Vagina (tissue), 2 donors: ENCODE results near the gene PDCD7. TPM values are rescaled to one million over a fixed set of nuclear protein-coding genes. Genes with fewer than 3 reads are reported as not detected.

ENCODE experiments used
- DNase-seq, 2 donors: peaks; one replicate each; pipeline ENCODE4 v3.0.0-alpha.2; 2017; ENCODE audit errors: extremely low spot score in 2 of 2
- H3K27ac ChIP-seq: fragments of 200-600 bp; sonication (generic); one replicate; pipeline ENCODE4 v1.5.1; 2019
- H3K27me3 ChIP-seq: fragments of 200-600 bp; sonication (generic); one replicate; pipeline ENCODE4 v1.5.1; 2019
- H3K36me3 ChIP-seq, 2 donors: fragments of 200-600 bp; sonication (generic); one replicate each; pipeline ENCODE4 v1.5.1; 2017 to 2019
- H3K4me1 ChIP-seq: fragments of 200-600 bp; sonication (generic); one replicate; pipeline ENCODE4 v1.5.1; 2019
- H3K4me3 ChIP-seq, 2 donors: fragments of 200-600 bp; sonication (generic); 1 replicate in 1 of 2; 2 replicates in 1 of 2; pipeline ENCODE4 v1.5.1; 2016 to 2019
- H3K9me3 ChIP-seq: fragments of 200-600 bp; sonication (generic); one replicate; pipeline ENCODE4 v1.5.1; 2019
- CTCF ChIP-seq, 3 experiments: fragments of 450-650 bp in 2 of 3; fragments of 200-600 bp in 1 of 3; sonication (generic) in 1 of 3; IDR thresholded peaks; one replicate each; pipeline ENCODE4 v1.5.1; 2017 to 2019; ENCODE audit warnings: antibody characterized with exemption in 3 of 3, mild to moderate bottlenecking in 2 of 3, moderate library complexity in 2 of 3
- POLR2A ChIP-seq, 2 donors: fragments of 450-650 bp; IDR thresholded peaks; one replicate each; pipeline ENCODE4 v1.6.1; 2017; ENCODE audit warnings: antibody characterized with exemption in 2 of 2, mild to moderate bottlenecking in 2 of 2, moderate library complexity in 2 of 2
- POLR2AphosphoS5 ChIP-seq, 2 donors: sonication (generic); formaldehyde crosslinking; IDR thresholded peaks; one replicate each; pipeline ENCODE4 v1.9.0; 2017; ENCODE audit warnings: antibody characterized with exemption in 2 of 2, mild to moderate bottlenecking in 2 of 2, low read depth in 1 of 2; ENCODE audit not compliant: insufficient read depth in 1 of 2
- intact Hi-C: fragments of 100-400 bp; cut with DNase I; formaldehyde crosslinking; loops from one replicate; pipeline ENCODE4 v1.15.1; 2023
- total RNA-seq: library from RNA; depleted of rRNA; stranded (reverse); fragments of >200 nt; gene quantifications from one replicate; pipeline ENCODE4 v1.2.3, GENCODE V29; 2016

The PDCD7 gene
- total RNA-seq, 1 donor from 2014 or later, result 16.5 TPM

- TF ChIP-seq POLR2AphosphoS5 (IDR thresholded peaks at IDR 0.05; ENCODE audit: insufficient read depth in 1 of 2, low read depth in 1 of 2) (no peak), POLR2A (IDR thresholded peaks at IDR 0.05) (no peak), CTCF (IDR thresholded peaks at IDR 0.05) (no peak)
- peaks cover 54% of the 10 kb centered on the region for H3K4me1 ChIP-seq
These were observed 47.5 kb downstream of the PDCD7 start for GRCh38 chr15:65085990-65086679.

GRCh38 chr15:65085207-65085753 lies 48.3 kb downstream of the PDCD7 start:
- peak overlapping the region; percentile 58 for H3K27ac ChIP-seq
- intact Hi-C loops, result loop anchor here (5.0 kb wide), 1 partner anchor 33 kb away; no protein-coding TSS in a partner anchor
- no peak for DNase-seq
- no peaks in the 10 kb centered on the region for H3K27me3 ChIP-seq
- no peaks in the 10 kb centered on the region for H3K36me3 ChIP-seq
- H3K4me3 ChIP-seq, result no peak overlapping the region
- TF ChIP-seq POLR2A (IDR thresholded peaks at IDR 0.05), result no peak
- TF ChIP-seq POLR2AphosphoS5 (IDR thresholded peaks at IDR 0.05; ENCODE audit: insufficient read depth in 1 of 2, low read depth in 1 of 2), result no peak
- no peak for TF ChIP-seq CTCF (IDR thresholded peaks at IDR 0.05)
- H3K4me1 ChIP-seq, result peaks cover 54% of the 10 kb centered on the region
- H3K9me3 ChIP-seq, result no peaks in the 10 kb centered on the region

More at GRCh38 chr15:65085990-65086679, 47.5 kb downstream of the PDCD7 start:
- intact Hi-C loops, result loop anchor here (5.0 kb wide), 1 partner anchor 34 kb away; no protein-coding TSS in a partner anchor
- Histone ChIP-seq H3K4me3 (no peak overlapping the region), H3K9me3 (no peaks in the 10 kb centered on the region), H3K27me3 (no peaks in the 10 kb centered on the region), H3K36me3 (no peaks in the 10 kb centered on the region), H3K27ac (peak overlapping the region; percentile 58)
- DNase-seq, result no peak

GRCh38 chr15:65084500-65085206 lies 49.0 kb downstream of the PDCD7 start:
- DNase-seq, result no peak
- H3K4me1 ChIP-seq, result peaks cover 54% of the 10 kb centered on the region
- intact Hi-C loops, result loop anchor here (5.0 kb wide), 1 partner anchor 32 kb away; no protein-coding TSS in a partner anchor

GRCh38 chr15:65083262-65083701 lies 50.3 kb downstream of the PDCD7 start:
- DNase-seq, result no peak
- intact Hi-C loops, result no loop called here
- H3K36me3 ChIP-seq, result no peaks in the 10 kb centered on the region
- peaks cover 40% of the 10 kb centered on the region for H3K4me1 ChIP-seq
- no peak overlapping the region for H3K27ac ChIP-seq
- H3K9me3 ChIP-seq, result no peaks in the 10 kb centered on the region
- H3K27me3 ChIP-seq, result no peaks in the 10 kb centered on the region
- no peak overlapping the region for H3K4me3 ChIP-seq
- TF ChIP-seq POLR2AphosphoS5 (IDR thresholded peaks at IDR 0.05; ENCODE audit: insufficient read depth in 1 of 2, low read depth in 1 of 2) (no peak), POLR2A (IDR thresholded peaks at IDR 0.05) (no peak), CTCF (IDR thresholded peaks at IDR 0.05) (peak in 1 of 3 experiments; percentile 29)

More at GRCh38 chr15:65084500-65085206, 49.0 kb downstream of the PDCD7 start:
- Histone ChIP-seq H3K36me3 (no peaks in the 10 kb centered on the region), H3K27ac (peak overlapping the region; percentile 58), H3K4me3 (no peak overlapping the region), H3K27me3 (no peaks in the 10 kb centered on the region), H3K9me3 (no peaks in the 10 kb centered on the region)
- TF ChIP-seq CTCF (IDR thresholded peaks at IDR 0.05), result no peak
- TF ChIP-seq POLR2AphosphoS5 (IDR thresholded peaks at IDR 0.05; ENCODE audit: insufficient read depth in 1 of 2, low read depth in 1 of 2), result no peak
- TF ChIP-seq POLR2A (IDR thresholded peaks at IDR 0.05), result no peak
